ENCODE data around the gene NSMF. TPM values are rescaled to one million over a fixed set of nuclear protein-coding genes. Genes with fewer than 3 reads are reported as not detected.

NSMF gene
- total RNA-seq, 2 experiments from 2014 or later = 104 to 109 TPM

GRCh38 chr9:137490532-137491186, 31.5 kb upstream of the NSMF start:
- no peak overlapping the region for H3K27ac ChIP-seq (ENCODE audit: low read depth in 1 of 2, low read length in 2 of 2)
- H3K27me3 ChIP-seq (ENCODE audit: control insufficient read depth in 1 of 2, insufficient read depth in 2 of 2, low read length in 2 of 2) = no peaks in the 10 kb centered on the region
- CTCF ChIA-PET = no interaction called here
- intact Hi-C loops (cut with DNase I, micrococcal nuclease) = no loop called here
- no peaks in the 10 kb centered on the region for H3K36me3 ChIP-seq (ENCODE audit: insufficient read depth, low read length)
- Mint-ChIP-seq H3K27ac (no peak overlapping the region), H3K9me3 (no peaks in the 10 kb centered on the region), H3K36me3 (ENCODE audit: low read depth) (no peaks in the 10 kb centered on the region), H3K4me3 (no peak overlapping the region), H3K27me3 (no peaks in the 10 kb centered on the region), H3K4me1 (ENCODE audit: low read depth) (peaks cover 9% of the 10 kb centered on the region)
- ATAC-seq (ENCODE audit: poor library complexity) (no peak), DNase-seq (no peak)
- H3K4me3 ChIP-seq (ENCODE audit: low read length) = no peak overlapping the region
- POLR2A ChIA-PET = no interaction called here
- H3K9me3 ChIP-seq (ENCODE audit: control insufficient read depth in 1 of 2, insufficient read depth in 1 of 2, low read length in 2 of 2) = no peaks in the 10 kb centered on the region
- H3K4me1 ChIP-seq (ENCODE audit: insufficient read depth, low read length) = no peaks in the 10 kb centered on the region
- no peak for TF ChIP-seq CTCF (IDR thresholded peaks at IDR 0.05)

- Histone ChIP-seq H3K9me3 (ENCODE audit: control insufficient read depth in 1 of 2, insufficient read depth in 1 of 2, low read length in 2 of 2) (no peaks in the 10 kb centered on the region), H3K27ac (ENCODE audit: low read depth in 1 of 2, low read length in 2 of 2) (no peak overlapping the region), H3K4me1 (ENCODE audit: insufficient read depth, low read length) (no peaks in the 10 kb centered on the region), H3K36me3 (ENCODE audit: insufficient read depth, low read length) (no peaks in the 10 kb centered on the region), H3K27me3 (ENCODE audit: control insufficient read depth in 1 of 2, insufficient read depth in 2 of 2, low read length in 2 of 2) (no peaks in the 10 kb centered on the region), H3K4me3 (ENCODE audit: low read length) (no peak overlapping the region)
- ChIA-PET POLR2A (no interaction called here), CTCF (no interaction called here)
- no peak for TF ChIP-seq CTCF (IDR thresholded peaks at IDR 0.05)
- H3K36me3 Mint-ChIP-seq (ENCODE audit: low read depth) = no peaks in the 10 kb centered on the region
- no peak overlapping the region for H3K4me3 Mint-ChIP-seq
- no peak overlapping the region for H3K27ac Mint-ChIP-seq
- H3K4me1 Mint-ChIP-seq (ENCODE audit: low read depth) = peaks cover 4% of the 10 kb centered on the region
- DNase-seq (no peak), ATAC-seq (ENCODE audit: poor library complexity) (no peak)
- intact Hi-C loops (cut with DNase I, micrococcal nuclease) = no loop called here
- no peaks in the 10 kb centered on the region for H3K9me3 Mint-ChIP-seq
- H3K27me3 Mint-ChIP-seq = no peaks in the 10 kb centered on the region
Measured at GRCh38 chr9:137488906-137489305, 29.8 kb upstream of the NSMF start.

- TF ChIP-seq CTCF (IDR thresholded peaks at IDR 0.05) = no peak
- Histone ChIP-seq H3K27ac (ENCODE audit: low read depth in 1 of 2, low read length in 2 of 2) (no peak overlapping the region), H3K36me3 (ENCODE audit: insufficient read depth, low read length) (no peaks in the 10 kb centered on the region), H3K4me1 (ENCODE audit: insufficient read depth, low read length) (no peaks in the 10 kb centered on the region), H3K4me3 (ENCODE audit: low read length) (no peak overlapping the region), H3K9me3 (ENCODE audit: control insufficient read depth in 1 of 2, insufficient read depth in 1 of 2, low read length in 2 of 2) (no peaks in the 10 kb centered on the region), H3K27me3 (ENCODE audit: control insufficient read depth in 1 of 2, insufficient read depth in 2 of 2, low read length in 2 of 2) (no peaks in the 10 kb centered on the region)
- no peaks in the 10 kb centered on the region for H3K36me3 Mint-ChIP-seq (ENCODE audit: low read depth)
- intact Hi-C loops (cut with DNase I, micrococcal nuclease) = no loop called here
- DNase-seq (no peak), ATAC-seq (ENCODE audit: poor library complexity) (no peak)
- H3K4me1 Mint-ChIP-seq (ENCODE audit: low read depth) = peaks cover 4% of the 10 kb centered on the region
- H3K4me3 Mint-ChIP-seq = no peak overlapping the region
- CTCF ChIA-PET = no interaction called here
- POLR2A ChIA-PET = no interaction called here
- H3K9me3 Mint-ChIP-seq = no peaks in the 10 kb centered on the region
- H3K27me3 Mint-ChIP-seq = no peaks in the 10 kb centered on the region
- no peak overlapping the region for H3K27ac Mint-ChIP-seq
Measured at GRCh38 chr9:137488327-137488653, 29.2 kb upstream of the NSMF start.
